ENCODE data around the gene KIF1B. TPM values are rescaled to one million over a fixed set of nuclear protein-coding genes. Genes with fewer than 3 reads are reported as not detected.

KIF1B gene
- total and polyA plus RNA-seq, 10 of the 15 experiments (the other 5 are each of a cell fraction or from before 2014, with no cell fraction given): 2.1 to 16.5 (median 8.7) TPM

GRCh38 chr1:10402729-10403274 is 192.4 kb downstream of the KIF1B start:
- Histone ChIP-seq H3K4me2 (ENCODE audit: control insufficient read depth, insufficient read depth) (no peak overlapping the region), H3K9ac (ENCODE audit: control insufficient read depth, insufficient read depth, low read length) (no peak overlapping the region), H3K4me3 (no peak overlapping the region), H3K4me1 (ENCODE audit: control insufficient read depth, insufficient read depth, low read length) (peaks cover 6% of the 10 kb centered on the region), H4K20me1 (ENCODE audit: control insufficient read depth, insufficient read depth) (no peaks in the 10 kb centered on the region), H3K79me2 (ENCODE audit: control insufficient read depth, insufficient read depth, low read length) (peaks cover 19% of the 10 kb centered on the region), H3K27me3 (replicated peaks in 1 of 2; ENCODE audit: control insufficient read depth in 2 of 2, insufficient read depth in 2 of 2, low read length in 1 of 2) (no peaks in the 10 kb centered on the region), H3K27ac (ENCODE audit: control insufficient read depth, insufficient read depth) (no peak overlapping the region), H3K36me3 (ENCODE audit: control insufficient read depth in 2 of 2, insufficient read depth in 2 of 2, low read length in 1 of 2) (peaks cover 8 to 20% of the 10 kb centered on the region in 2 experiments; a peak in 3 of 4 replicates), H3K9me3 (replicated peaks; ENCODE audit: control insufficient read depth, insufficient read depth, low read length) (no peaks in the 10 kb centered on the region), H2AFZ (ENCODE audit: control insufficient read depth, low read depth, low read length) (no peak overlapping the region)
- WGBS (ENCODE audit: insufficient coverage, insufficient replicate concordance, low lambda C conversion rate, missing lambda C conversion rate): 98% methylated on average over 9 of the region's 9 CpGs
- ChIA-PET CTCF (no interaction called here), RAD21 (ENCODE audit: unreplicated experiment) (no interaction called here), POLR2A (no interaction called here), SMC1A (ENCODE audit: uncharacterized antibody, unreplicated experiment) (no interaction called here)
- no peak for ATAC-seq
- FAIRE-seq: no peak
- no TSS peak for BruUV-seq (replicated peaks)
- no peak for DNase-seq (ENCODE audit: low read depth, low spot score)
- in situ Hi-C loops (cut with MboI) (no loop called here), intact Hi-C loops (cut with micrococcal nuclease; ENCODE audit: unreplicated experiment) (no loop called here)
- TF ChIP-seq BCL11A (IDR thresholded peaks at IDR 0.05; ENCODE audit: low read depth, low read length) (no peak), POLR2AphosphoS5 (IDR thresholded peaks at IDR 0.05; ENCODE audit: low read length) (no peak), HDGF (IDR thresholded peaks at IDR 0.05) (no peak), ZNF592 (IDR thresholded peaks at IDR 0.05) (no peak), CBFB (IDR thresholded peaks at IDR 0.05; ENCODE audit: low read depth) (no peak), NFIC (IDR thresholded peaks at IDR 0.05; ENCODE audit: low read depth, low read length) (no peak), MYC (IDR thresholded peaks at IDR 0.05; ENCODE audit: insufficient read depth, insufficient read length, insufficient replicate concordance, low read length, severe bottlenecking) (no peak), CHD4 (IDR thresholded peaks at IDR 0.05) (no peak), TCF3 (IDR thresholded peaks at IDR 0.05; ENCODE audit: borderline replicate concordance, insufficient read depth, low read depth, low read length) (no peak), CHD1 (IDR thresholded peaks at IDR 0.05; ENCODE audit: low read depth, low read length) (no peak), POLR2AphosphoS2 (IDR thresholded peaks at IDR 0.05; ENCODE audit: low read depth, low read length) (no peak), RELA (IDR thresholded peaks at IDR 0.05; ENCODE audit: borderline replicate concordance, partially characterized antibody) (no peak), POU2F2 (IDR thresholded peaks at IDR 0.05; ENCODE audit: borderline replicate concordance, low read depth, low read length) (no peak), SIX5 (IDR thresholded peaks at IDR 0.05; ENCODE audit: low read depth, low read length, severe bottlenecking) (no peak), IRF3 (IDR thresholded peaks at IDR 0.05) (no peak), SMARCA5 (IDR thresholded peaks at IDR 0.05) (no peak), ZBTB11 (CRISPR knock-in tag; IDR thresholded peaks at IDR 0.05) (no peak)
